ENCODE results near the gene CCDC137. TPM values are rescaled to one million over a fixed set of nuclear protein-coding genes. Genes with fewer than 3 reads are reported as not detected.

CCDC137 gene
- total RNA-seq, 1 donor from 2014 or later: 0.96 TPM

DNA sequence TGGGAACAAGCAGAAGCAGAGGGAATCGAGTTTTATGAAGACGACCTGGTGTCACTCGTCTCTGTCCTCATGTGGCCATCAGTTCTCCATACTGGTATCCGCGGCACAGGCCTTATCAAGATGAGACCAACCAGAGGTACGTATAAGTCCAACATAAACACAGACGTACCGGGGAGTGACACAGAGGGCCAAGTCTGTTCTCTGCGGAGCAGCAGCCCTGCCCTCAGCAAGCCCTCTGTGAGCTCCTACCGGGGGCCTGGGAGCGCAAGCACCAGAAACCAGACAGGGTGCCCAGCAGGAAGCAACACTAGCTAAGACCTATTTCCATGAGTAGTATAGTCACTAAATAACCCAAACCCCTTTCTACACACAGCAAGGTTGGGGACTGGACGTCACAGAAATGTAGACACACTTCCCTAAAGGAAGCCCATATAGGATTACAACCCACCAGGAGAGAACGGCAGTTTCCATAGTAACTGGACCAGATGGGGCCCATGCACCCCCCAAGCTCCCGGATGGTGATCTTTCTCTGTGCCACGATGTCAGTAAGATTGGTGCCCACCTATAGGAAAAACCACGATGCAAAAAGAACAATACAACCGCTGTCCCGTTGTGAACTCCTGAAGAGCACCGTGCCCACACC, 16.1 kb downstream of the CCDC137 start:
- DNase-seq (ENCODE audit: low spot score): no peak

GRCh38 chr17:81683208-81683583, 16.7 kb downstream of the CCDC137 start:
- DNase-seq (ENCODE audit: low spot score): no peak

DNA sequence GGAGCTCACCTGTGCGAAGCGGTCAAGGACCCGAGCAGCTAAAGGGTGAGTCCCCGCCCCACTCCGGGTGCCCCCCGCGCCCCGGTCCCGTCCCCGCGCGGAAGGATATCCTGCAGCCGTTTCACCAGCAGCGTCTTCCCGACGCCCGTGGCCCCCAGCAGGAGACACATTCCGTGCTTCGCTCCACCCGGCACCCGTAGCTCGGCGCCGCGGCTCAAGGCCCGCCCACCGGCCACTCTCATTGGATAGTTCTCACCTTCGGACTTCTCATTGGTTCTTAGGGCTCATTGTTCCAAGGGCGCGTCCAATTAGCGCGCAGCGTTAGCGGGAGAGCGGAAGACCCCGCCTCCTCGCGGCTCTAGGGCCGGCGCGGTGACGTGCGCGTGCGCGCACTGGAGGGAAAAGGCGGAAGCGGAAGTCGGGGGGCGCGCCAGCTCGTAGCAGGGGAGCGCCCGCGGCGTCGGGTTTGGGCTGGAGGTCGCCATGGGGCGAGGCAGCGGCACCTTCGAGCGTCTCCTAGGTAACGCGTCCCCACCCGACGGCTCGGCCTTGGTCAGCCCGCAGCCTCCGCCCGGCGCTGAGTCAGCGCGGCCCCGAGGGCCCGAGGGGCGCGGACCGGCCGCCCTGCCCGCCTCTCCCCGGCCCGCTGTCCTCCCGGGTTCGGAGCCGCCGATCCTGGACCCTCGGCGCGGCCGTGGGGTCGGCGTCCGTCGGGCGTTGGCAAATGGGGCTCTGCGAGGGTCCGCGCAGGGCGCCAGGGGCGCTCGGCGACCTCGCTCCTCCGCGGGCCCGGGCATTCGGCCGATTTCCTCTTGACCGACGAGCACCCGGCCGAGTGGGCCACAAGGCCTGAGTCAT, 17.3 kb downstream of the CCDC137 start, which contains the start of the genes ARL16 and HGS:
TSS of gene ARL16 (minus strand) at position 214 of the 858 bp plus-strand sequence. CDS start at position 170, 44 bp downstream.
TSS of gene HGS (plus strand) at position 428 of the 858 bp plus-strand sequence. CDS start at position 484, 56 bp downstream.
- peak; percentile 99 for DNase-seq (ENCODE audit: low spot score)

DNA sequence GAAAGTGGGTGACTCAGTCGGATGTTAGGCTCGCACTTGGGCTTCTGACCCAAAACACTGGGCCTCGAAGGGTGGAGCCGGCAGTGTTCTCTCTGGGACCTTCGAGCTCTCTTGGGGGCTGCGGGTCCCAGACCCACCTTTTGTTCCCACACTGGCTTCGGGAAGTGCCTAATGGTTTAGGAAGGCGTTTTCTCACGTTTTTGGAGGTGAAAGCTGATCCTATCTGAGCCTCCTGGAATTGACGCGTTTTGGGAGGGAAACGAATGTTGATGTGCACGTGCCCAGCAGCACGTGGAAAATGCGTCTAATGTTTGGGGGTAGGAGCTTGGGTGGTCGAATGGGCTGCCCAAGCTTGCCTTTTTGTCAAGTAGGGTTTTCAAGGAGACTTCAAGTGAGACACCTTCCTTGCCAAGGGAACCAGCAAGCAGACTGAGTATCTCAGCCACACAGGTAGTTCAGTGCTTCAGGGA, 17.9 kb downstream of the CCDC137 start:
- no peak for DNase-seq (ENCODE audit: low spot score)

GRCh38 chr17:81685108-81685507, 18.6 kb downstream of the CCDC137 start:
- no peak for DNase-seq (ENCODE audit: low spot score)

GRCh38 chr17:81686614-81687013, 20.1 kb downstream of the CCDC137 start:
- DNase-seq (ENCODE audit: low spot score): no peak

- DNase-seq (ENCODE audit: low spot score): no peak
Observed at GRCh38 chr17:81687770-81688541, 21.4 kb downstream of the CCDC137 start.

DNA sequence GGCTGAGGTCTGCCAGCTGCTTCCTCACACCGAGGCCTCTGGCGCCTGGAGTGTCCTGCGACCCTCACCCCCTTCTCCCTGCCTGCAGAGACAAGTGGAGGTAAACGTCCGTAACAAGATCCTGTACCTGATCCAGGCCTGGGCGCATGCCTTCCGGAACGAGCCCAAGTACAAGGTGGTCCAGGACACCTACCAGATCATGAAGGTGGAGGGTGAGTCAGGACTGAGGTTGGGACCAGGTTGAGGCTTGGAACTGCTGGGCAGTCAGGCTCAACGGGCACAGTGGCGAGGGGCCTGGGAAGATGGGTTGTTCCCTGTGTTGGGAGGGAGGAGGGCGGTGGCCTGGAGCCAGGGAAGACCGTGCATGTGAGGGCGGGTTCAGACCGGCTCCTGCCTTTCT, 22.1 kb downstream of the CCDC137 start:
- no peak for DNase-seq (ENCODE audit: low spot score)

DNA sequence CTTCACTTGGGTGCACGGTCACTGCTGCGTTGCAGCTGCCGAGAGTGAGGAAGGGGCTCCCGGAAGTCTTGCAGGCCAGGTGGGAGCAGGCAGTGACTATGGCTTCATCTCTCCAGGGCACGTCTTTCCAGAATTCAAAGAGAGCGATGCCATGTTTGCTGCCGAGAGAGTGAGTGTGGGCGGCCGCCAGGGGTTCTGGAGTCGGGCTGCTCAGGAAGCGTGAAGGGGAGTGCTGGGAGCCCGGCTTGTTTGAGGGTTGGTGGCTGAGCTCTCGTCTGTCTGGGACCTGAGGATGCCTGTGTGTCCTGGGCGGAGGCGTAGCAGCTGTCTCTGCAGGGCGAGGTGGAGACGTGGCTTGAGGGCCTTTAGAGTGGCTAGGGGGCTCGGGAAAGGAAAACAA, 23.5 kb downstream of the CCDC137 start:
- no peak for DNase-seq (ENCODE audit: low spot score)

DNA sequence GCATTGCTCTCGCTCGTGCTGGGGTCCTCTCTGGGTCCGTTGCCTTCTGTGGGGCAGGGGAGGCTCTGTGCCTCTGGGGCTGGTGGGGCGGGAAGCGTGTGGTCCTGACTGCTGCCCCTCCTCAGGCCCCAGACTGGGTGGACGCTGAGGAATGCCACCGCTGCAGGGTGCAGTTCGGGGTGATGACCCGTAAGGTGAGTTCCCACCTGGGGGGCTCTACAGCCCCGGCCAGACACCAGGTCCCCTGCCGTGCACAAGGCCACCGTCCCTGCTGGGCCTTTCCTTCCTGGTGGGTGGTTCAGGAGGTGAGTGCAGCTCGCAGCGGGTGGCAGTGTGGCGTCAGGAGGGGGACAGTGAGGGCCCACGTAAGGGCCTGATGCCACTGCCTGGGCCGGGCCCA, 24.0 kb downstream of the CCDC137 start:
- DNase-seq (ENCODE audit: low spot score): no peak

- DNase-seq (ENCODE audit: low spot score): no peak
Observed at GRCh38 chr17:81691196-81691595, 24.7 kb downstream of the CCDC137 start.

GRCh38 chr17:81691608-81692007, 25.1 kb downstream of the CCDC137 start:
- no peak for DNase-seq (ENCODE audit: low spot score)

- DNase-seq (ENCODE audit: low spot score): no peak
Observed at GRCh38 chr17:81693509-81694210, 27.1 kb downstream of the CCDC137 start.

DNA sequence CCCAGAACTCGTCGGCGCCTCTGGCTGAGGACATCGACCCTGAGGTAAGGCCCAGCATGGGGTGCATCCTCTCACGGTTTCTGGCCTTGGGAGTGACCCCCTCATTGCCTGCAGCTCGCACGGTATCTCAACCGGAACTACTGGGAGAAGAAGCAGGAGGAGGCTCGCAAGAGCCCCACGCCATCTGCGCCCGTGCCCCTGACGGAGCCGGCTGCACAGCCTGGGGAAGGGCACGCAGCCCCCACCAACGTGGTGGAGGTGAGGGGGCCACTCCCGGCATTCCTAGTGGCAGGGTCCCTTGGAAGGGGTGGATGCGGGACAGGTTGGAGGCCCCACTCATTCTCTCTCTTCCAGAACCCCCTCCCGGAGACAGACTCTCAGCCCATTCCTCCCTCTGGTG, 28.3 kb downstream of the CCDC137 start:
- DNase-seq (ENCODE audit: low spot score): no peak

- no peak for DNase-seq (ENCODE audit: low spot score)
Observed at GRCh38 chr17:81695211-81695610, 28.7 kb downstream of the CCDC137 start.

GRCh38 chr17:81695801-81696200, 29.3 kb downstream of the CCDC137 start:
- DNase-seq (ENCODE audit: low spot score): no peak

DNA sequence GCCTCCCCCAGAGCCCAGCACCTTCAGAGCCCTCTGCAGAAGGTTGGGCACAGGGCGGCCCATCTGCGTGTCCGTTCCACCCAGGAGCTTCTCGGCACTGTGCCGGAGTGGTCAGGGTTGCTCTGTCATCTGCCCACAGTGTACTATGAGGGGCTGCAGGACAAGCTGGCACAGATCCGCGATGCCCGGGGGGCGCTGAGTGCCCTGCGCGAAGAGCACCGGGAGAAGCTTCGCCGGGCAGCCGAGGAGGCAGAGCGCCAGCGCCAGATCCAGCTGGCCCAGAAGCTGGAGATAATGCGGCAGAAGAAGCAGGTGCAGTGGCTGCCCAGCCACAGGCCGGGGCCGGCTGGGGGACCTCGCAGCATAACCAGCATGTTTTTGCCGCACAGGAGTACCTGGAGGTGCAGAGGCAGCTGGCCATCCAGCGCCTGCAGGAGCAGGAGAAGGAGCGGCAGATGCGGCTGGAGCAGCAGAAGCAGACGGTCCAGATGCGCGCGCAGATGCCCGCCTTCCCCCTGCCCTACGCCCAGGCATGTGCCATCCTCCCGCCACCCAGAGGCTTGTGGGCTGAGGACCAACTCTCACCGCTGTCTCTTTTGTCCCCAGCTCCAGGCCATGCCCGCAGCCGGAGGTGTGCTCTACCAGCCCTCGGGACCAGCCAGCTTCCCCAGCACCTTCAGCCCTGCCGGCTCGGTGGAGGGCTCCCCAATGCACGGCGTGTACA, 29.8 kb downstream of the CCDC137 start:
- DNase-seq (ENCODE audit: low spot score): no peak

DNA sequence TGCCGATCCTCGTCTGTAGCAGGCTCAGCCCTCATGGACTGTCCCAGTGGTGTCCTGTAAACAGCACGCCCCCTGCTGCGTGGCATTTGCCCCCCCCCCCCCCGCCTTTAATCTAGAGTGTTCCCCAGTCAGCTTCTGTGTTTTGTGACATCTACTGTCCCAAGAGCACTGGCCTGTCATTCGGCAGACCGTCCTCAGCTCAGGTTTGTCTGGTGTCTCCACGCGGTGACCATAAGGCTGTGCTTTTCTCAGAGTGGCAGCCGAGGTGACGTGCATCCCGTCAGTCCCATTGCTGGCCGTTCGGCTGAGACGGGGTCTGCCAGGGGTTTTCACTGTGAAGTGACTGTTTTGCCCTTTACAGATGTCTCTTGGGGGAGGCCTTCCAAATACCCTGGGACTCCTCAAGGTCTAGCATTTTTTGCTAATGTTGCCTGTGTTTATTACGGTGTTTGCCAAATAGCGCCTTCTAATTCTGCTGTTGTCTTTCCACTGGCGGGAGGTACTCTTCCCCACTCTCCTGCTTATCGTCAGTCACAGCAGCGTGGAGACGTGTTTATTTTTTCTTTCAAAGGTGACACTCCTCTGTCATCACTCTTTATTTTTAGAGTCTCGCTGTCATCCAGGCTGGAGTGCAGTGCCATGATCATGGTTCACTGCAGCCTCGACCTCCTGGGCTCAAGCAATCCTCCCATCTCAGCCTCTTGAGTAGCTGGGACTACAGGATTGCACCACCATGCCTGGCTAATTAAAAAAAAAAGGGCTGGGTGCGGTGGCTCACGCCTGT, 30.9 kb downstream of the CCDC137 start:
- DNase-seq (ENCODE audit: low spot score): no peak

- no peak for DNase-seq (ENCODE audit: low spot score)
Observed at GRCh38 chr17:81700353-81701287, 34.1 kb downstream of the CCDC137 start.

Measured in umbilical cord (tissue), 2 donors.